GM23338 (cell line): ENCODE measurements around the gene CCDC68. TPM values are rescaled to one million over a fixed set of nuclear protein-coding genes. Genes with fewer than 3 reads are reported as not detected.

Experiments used
- ATAC-seq: fragments of 200-7000 bp; cut with Tn5 transposase; 3 replicates; pipeline ENCODE4 v1.9.1; 2020
- DNase-seq: peaks from one replicate; pipeline ENCODE4 v3.0.0-alpha.2; 2015; ENCODE audit warnings: low spot score
- H2AFZ ChIP-seq: fragments of 200-600 bp; sonication (generic); 2 replicates; pipeline ENCODE4 v1.8.0; 2016; ENCODE audit warnings: antibody characterized with exemption, mild to moderate bottlenecking, moderate library complexity
- H3F3A ChIP-seq: fragments of 200-600 bp; sonication (generic); replicated peaks from 2 replicates; pipeline ENCODE4 v1.8.0; 2017; ENCODE audit warnings: antibody characterized with exemption, mixed run types, low read depth
- H3K27ac ChIP-seq: fragments of 200-600 bp; sonication (generic); 2 replicates; pipeline ENCODE4 v1.6.1; 2016; ENCODE audit warnings: low read depth
- H3K27me3 ChIP-seq: fragments of 200-600 bp; sonication (generic); 2 replicates; pipeline ENCODE4 v1.8.0; 2016; ENCODE audit warnings: mild to moderate bottlenecking, mixed run types, moderate library complexity; ENCODE audit not compliant: insufficient read depth
- H3K36me3 ChIP-seq: fragments of 200-600 bp; sonication (generic); 2 replicates; pipeline ENCODE4 v1.8.0; 2016; ENCODE audit warnings: mild to moderate bottlenecking; ENCODE audit not compliant: insufficient read depth
- H3K4me1 ChIP-seq: fragments of 200-600 bp; sonication (generic); 2 replicates; pipeline ENCODE4 v1.8.0; 2016; ENCODE audit warnings: mild to moderate bottlenecking, moderate library complexity; ENCODE audit not compliant: insufficient read depth
- H3K4me2 ChIP-seq: fragments of 200-600 bp; sonication (generic); 2 replicates; pipeline ENCODE4 v1.7.1; 2017; ENCODE audit warnings: mixed run types
- H3K4me3 ChIP-seq: fragments of 200-600 bp; sonication (generic); 2 replicates; pipeline ENCODE4 v1.6.1; 2016; ENCODE audit warnings: mixed run types
- H3K79me2 ChIP-seq: fragments of 200-600 bp; sonication (generic); replicated peaks from 2 replicates; pipeline ENCODE4 v1.8.0; 2017; ENCODE audit warnings: mild to moderate bottlenecking; ENCODE audit not compliant: insufficient read depth
- H3K9me2 ChIP-seq: fragments of 200-600 bp; sonication (generic); 2 replicates; pipeline ENCODE4 v1.8.0; 2017; ENCODE audit not compliant: insufficient read depth
- H4K20me1 ChIP-seq: fragments of 200-600 bp; sonication (generic); replicated peaks from 2 replicates; pipeline ENCODE4 v1.8.0; 2017; ENCODE audit warnings: mild to moderate bottlenecking; ENCODE audit not compliant: insufficient read depth
- H3K27ac Mint-ChIP-seq: 2 replicates; pipeline ENCODE4 v1.8.0; 2020; ENCODE audit warnings: inconsistent platforms, mild to moderate bottlenecking, moderate library complexity, mixed read lengths
- H3K27me3 Mint-ChIP-seq: 3 replicates; pipeline ENCODE4 v1.8.0; 2022; ENCODE audit warnings: low read depth, mild to moderate bottlenecking, moderate library complexity, mixed read lengths, inconsistent platforms; ENCODE audit not compliant: insufficient read depth, poor library complexity
- H3K36me3 Mint-ChIP-seq: 3 replicates; pipeline ENCODE4 v1.8.0; 2021; ENCODE audit warnings: low read depth, mild to moderate bottlenecking, inconsistent platforms, moderate library complexity, mixed read lengths
- H3K4me1 Mint-ChIP-seq: 3 replicates; pipeline ENCODE4 v1.8.0; 2020; ENCODE audit warnings: mild to moderate bottlenecking, inconsistent platforms, mixed read lengths
- H3K4me3 Mint-ChIP-seq: 3 replicates; pipeline ENCODE4 v1.8.0; 2021; ENCODE audit warnings: moderate library complexity, mild to moderate bottlenecking, inconsistent platforms, mixed read lengths
- H3K9me3 Mint-ChIP-seq: 3 replicates; pipeline ENCODE4 v1.8.0; 2020; ENCODE audit warnings: moderate library complexity, mild to moderate bottlenecking, inconsistent platforms, mixed read lengths
- EZH2 ChIP-seq: fragments of 200-600 bp; sonication (generic); IDR thresholded peaks from one replicate; pipeline ENCODE4 v1.8.0; 2017; ENCODE audit warnings: antibody characterized with exemption, mild to moderate bottlenecking, low read depth; ENCODE audit not compliant: unreplicated experiment
- EZH2phosphoT487 ChIP-seq: fragments of 200-600 bp; sonication (generic); IDR thresholded peaks from one replicate; pipeline ENCODE4 v1.8.1; 2018; ENCODE audit warnings: antibody characterized with exemption; ENCODE audit not compliant: unreplicated experiment
- JUNB ChIP-seq: IDR thresholded peaks from one replicate; pipeline ENCODE4 v1.6.1; 2016; ENCODE audit warnings: antibody characterized with exemption; ENCODE audit not compliant: unreplicated experiment
- POLR2AphosphoS5 ChIP-seq: IDR thresholded peaks from 2 replicates; pipeline ENCODE4 v1.6.1; 2016; ENCODE audit warnings: antibody characterized with exemption, low read depth
- REST ChIP-seq: IDR thresholded peaks from one replicate; pipeline ENCODE4 v1.6.1; 2018; ENCODE audit warnings: antibody characterized with exemption; ENCODE audit not compliant: unreplicated experiment
- ZNF331 ChIP-seq: fragments of 250-450 bp; sonication (Bioruptor Pico); IDR thresholded peaks from 2 replicates; pipeline ENCODE4 v1.5.0; 2020; ENCODE audit warnings: low read depth, mild to moderate bottlenecking, moderate library complexity
- ZNF462 ChIP-seq: fragments of 250-450 bp; sonication (Bioruptor Pico); IDR thresholded peaks from 2 replicates; pipeline ENCODE4 v1.5.0; 2020; ENCODE audit warnings: mild to moderate bottlenecking, moderate library complexity
- polyA plus RNA-seq: library from polyadenylated mRNA; unstranded; fragments of >200 nt; fragmentation: Nextera tagmentation; extraction: Ambion mirVana; gene quantifications from 2 replicates; pipeline ENCODE4 v1.2.1, GENCODE V29; 2016
- total RNA-seq: library from RNA; depleted of rRNA; stranded (reverse); fragments of >200 nt; shearing (Covaris generic); gene quantifications from 2 replicates; pipeline ENCODE4 v1.2.3, GENCODE V29; 2014

Gene CCDC68
- total and polyA plus RNA-seq, 2 experiments from 2014 or later = 1.6 to 3.7 TPM

GRCh38 chr18:54879691-54880090, 79.6 kb downstream of the CCDC68 start:
- H2AFZ ChIP-seq = no peak overlapping the region
- ATAC-seq = no peak
- H3K4me1 ChIP-seq = no peaks in the 10 kb centered on the region
- no peaks in the 10 kb centered on the region for H4K20me1 ChIP-seq
- no peak overlapping the region for H3K27ac Mint-ChIP-seq
- H3F3A ChIP-seq = no peaks in the 10 kb centered on the region
- H3K79me2 ChIP-seq = no peaks in the 10 kb centered on the region
- peaks cover 7% of the 10 kb centered on the region; the same call in 1 of the 2 replicates for H3K9me2 ChIP-seq
- H3K4me1 Mint-ChIP-seq = peaks cover 5% of the 10 kb centered on the region; the same call in 1 of the 3 replicates
- H3K36me3 ChIP-seq = no peaks in the 10 kb centered on the region
- H3K4me3 Mint-ChIP-seq = no peak overlapping the region
- DNase-seq = no peak
- no peaks in the 10 kb centered on the region for H3K36me3 Mint-ChIP-seq
- no peak overlapping the region for H3K4me3 ChIP-seq
- no peak overlapping the region for H3K27ac ChIP-seq
- H3K27me3 ChIP-seq = no peaks in the 10 kb centered on the region
- H3K4me2 ChIP-seq = no peak overlapping the region
- peaks cover 3% of the 10 kb centered on the region for H3K27me3 Mint-ChIP-seq
- H3K9me3 Mint-ChIP-seq = no peaks in the 10 kb centered on the region
- TF ChIP-seq ZNF331 (CRISPR knock-in tag) (no peak), EZH2 (no peak), JUNB (no peak), REST (no peak), POLR2AphosphoS5 (no peak)

GRCh38 chr18:54878659-54879358, 80.5 kb downstream of the CCDC68 start:
- Histone ChIP-seq H2AFZ (no peak overlapping the region), H3K4me3 (no peak overlapping the region), H3K4me1 (no peaks in the 10 kb centered on the region), H3K4me2 (no peak overlapping the region), H4K20me1 (no peaks in the 10 kb centered on the region), H3K27me3 (no peaks in the 10 kb centered on the region), H3K36me3 (no peaks in the 10 kb centered on the region), H3K79me2 (no peaks in the 10 kb centered on the region), H3K27ac (no peak overlapping the region), H3K9me2 (peaks cover 7% of the 10 kb centered on the region; the same call in 1 of the 2 replicates), H3F3A (no peaks in the 10 kb centered on the region)
- Mint-ChIP-seq H3K9me3 (no peaks in the 10 kb centered on the region), H3K4me3 (no peak overlapping the region), H3K4me1 (peaks cover 5% of the 10 kb centered on the region; the same call in 1 of the 3 replicates), H3K36me3 (no peaks in the 10 kb centered on the region), H3K27ac (no peak overlapping the region), H3K27me3 (peaks cover 3% of the 10 kb centered on the region)
- DNase-seq (no peak), ATAC-seq (no peak)
- TF ChIP-seq ZNF462 (no peak), EZH2 (no peak), REST (no peak), POLR2AphosphoS5 (no peak), JUNB (no peak), EZH2phosphoT487 (no peak)
